HEK293 (cell line): ENCODE data around the gene PKHD1.

ENCODE experiments used
- CTCF ChIA-PET: fragments of 350-600 bp; formaldehyde crosslinking; extraction: SDS; loops from one replicate; lab custom pipeline; 2021; ENCODE audit warnings: antibody characterized with exemption; lab: Yijun Ruan, JAX
- POLR2A ChIA-PET: fragments of 300-600 bp; formaldehyde crosslinking; extraction: SDS; loops from one replicate; lab custom pipeline; 2020; ENCODE audit warnings: antibody characterized with exemption, inconsistent platforms; lab: Yijun Ruan, JAX
- H3K27ac ChIP-seq: fragments of 200-500 bp; sonication (Bioruptor generic); 2 replicates; pipeline ENCODE4 v1.5.1; 2014; ENCODE audit warnings: low read depth, low read length, control low read depth, inconsistent platforms; ENCODE audit errors: extremely low read depth
- H3K36me3 ChIP-seq, 2 experiments: fragments of 200-500 bp in 1 of 2; sonication (Bioruptor generic) in 1 of 2; 1 replicate in 1 of 2; 2 replicates in 1 of 2; pipeline ENCODE4 v1.5.1; 2014 to 2017; ENCODE audit warnings: inconsistent platforms in 2 of 2, low read length in 2 of 2; ENCODE audit not compliant: control insufficient read depth in 2 of 2, insufficient read depth in 1 of 2
- H3K4me1 ChIP-seq: fragments of 200-500 bp; sonication (Bioruptor generic); 2 replicates; pipeline ENCODE4 v1.5.1; 2014; ENCODE audit warnings: mild to moderate bottlenecking, low read length, inconsistent platforms; ENCODE audit not compliant: control insufficient read depth, insufficient read depth
- H3K4me3 ChIP-seq: 2 replicates; pipeline ENCODE4 v1.5.1; 2011; ENCODE audit warnings: low read depth, mild to moderate bottlenecking, control low read depth, low read length, moderate library complexity
- H3K9me3 ChIP-seq: fragments of 200-500 bp; sonication (Bioruptor generic); 2 replicates; pipeline ENCODE4 v1.5.1; 2014; ENCODE audit warnings: low read depth, low read length, inconsistent platforms; ENCODE audit not compliant: control insufficient read depth, insufficient read depth
- EGR2 ChIP-seq: fragments of 450-650 bp; formaldehyde crosslinking; IDR thresholded peaks from 2 replicates; pipeline ENCODE4 v1.5.1; 2016; ENCODE audit warnings: low read depth, missing biosample characterization, missing genetic modification characterization
- GLIS2 ChIP-seq: fragments of 450-650 bp; formaldehyde crosslinking; IDR thresholded peaks from 2 replicates; pipeline ENCODE4 v1.5.1; 2016; ENCODE audit warnings: missing biosample characterization, missing genetic modification characterization
- KLF7 ChIP-seq: fragments of 450-650 bp; formaldehyde crosslinking; IDR thresholded peaks from 2 replicates; pipeline ENCODE4 v1.5.1; 2016; ENCODE audit warnings: missing biosample characterization, missing genetic modification characterization, borderline replicate concordance
- SALL2 ChIP-seq: fragments of 450-650 bp; formaldehyde crosslinking; IDR thresholded peaks from 2 replicates; pipeline ENCODE4 v1.5.0; 2017; ENCODE audit warnings: missing biosample characterization, mild to moderate bottlenecking, missing genetic modification characterization, borderline replicate concordance
- SP2 ChIP-seq: fragments of 450-650 bp; formaldehyde crosslinking; IDR thresholded peaks from 2 replicates; pipeline ENCODE4 v1.5.1; 2016; ENCODE audit warnings: missing biosample characterization, missing genetic modification characterization
- SP7 ChIP-seq: fragments of 450-650 bp; formaldehyde crosslinking; IDR thresholded peaks from 2 replicates; pipeline ENCODE4 v1.5.1; 2016; ENCODE audit warnings: missing biosample characterization, missing genetic modification characterization
- ZBTB8A ChIP-seq: fragments of 450-650 bp; formaldehyde crosslinking; IDR thresholded peaks from 2 replicates; pipeline ENCODE4 v1.5.1; 2016; ENCODE audit warnings: missing biosample characterization, missing genetic modification characterization
- ZFHX2 ChIP-seq: fragments of 450-650 bp; formaldehyde crosslinking; conservative IDR thresholded peaks from 2 replicates; pipeline ENCODE4 v1.5.1; 2016; ENCODE audit warnings: missing biosample characterization, missing genetic modification characterization
- ZIC2 ChIP-seq: fragments of 450-650 bp; formaldehyde crosslinking; IDR thresholded peaks from 2 replicates; pipeline ENCODE4 v1.5.1; 2016; ENCODE audit warnings: missing biosample characterization, missing genetic modification characterization
- ZNF132 ChIP-seq: fragments of 450-650 bp; formaldehyde crosslinking; IDR thresholded peaks from 2 replicates; pipeline ENCODE4 v1.5.1; 2017; ENCODE audit warnings: missing biosample characterization, missing genetic modification characterization, borderline replicate concordance
- ZNF175 ChIP-seq: fragments of 450-650 bp; formaldehyde crosslinking; IDR thresholded peaks from 2 replicates; pipeline ENCODE4 v1.5.1; 2016; ENCODE audit warnings: missing biosample characterization, missing genetic modification characterization
- ZNF48 ChIP-seq: fragments of 450-650 bp; formaldehyde crosslinking; IDR thresholded peaks from 2 replicates; pipeline ENCODE4 v1.5.1; 2016; ENCODE audit warnings: missing biosample characterization, missing genetic modification characterization
- ZNF560 ChIP-seq: fragments of 450-650 bp; formaldehyde crosslinking; IDR thresholded peaks from 2 replicates; pipeline ENCODE4 v1.5.1; 2017; ENCODE audit warnings: missing biosample characterization, missing genetic modification characterization, borderline replicate concordance
- ZNF654 ChIP-seq: fragments of 450-650 bp; formaldehyde crosslinking; IDR thresholded peaks from 2 replicates; pipeline ENCODE4 v1.5.1; 2016; ENCODE audit warnings: low read depth, missing biosample characterization, missing genetic modification characterization
- ZNF701 ChIP-seq: fragments of 450-650 bp; formaldehyde crosslinking; IDR thresholded peaks from 2 replicates; pipeline ENCODE4 v1.5.1; 2016; ENCODE audit warnings: missing biosample characterization, missing genetic modification characterization
- TF ChIP-seq, protein P1 (sequence below): fragments of 450-650 bp; IDR thresholded peaks from 2 replicates; pipeline ENCODE4 v1.5.1; 2018; ENCODE audit warnings: missing biosample characterization, mild to moderate bottlenecking, missing genetic modification characterization
- TF ChIP-seq, protein P2 (sequence below): fragments of 450-650 bp; formaldehyde crosslinking; conservative IDR thresholded peaks from 2 replicates; pipeline ENCODE4 v1.5.1; 2016; ENCODE audit warnings: low read depth, missing biosample characterization, missing genetic modification characterization
- TF ChIP-seq, protein P3 (sequence below): fragments of 450-650 bp; formaldehyde crosslinking; IDR thresholded peaks from 2 replicates; pipeline ENCODE4 v1.5.1; 2016; ENCODE audit warnings: missing biosample characterization, missing genetic modification characterization

Gene PKHD1

DNA sequence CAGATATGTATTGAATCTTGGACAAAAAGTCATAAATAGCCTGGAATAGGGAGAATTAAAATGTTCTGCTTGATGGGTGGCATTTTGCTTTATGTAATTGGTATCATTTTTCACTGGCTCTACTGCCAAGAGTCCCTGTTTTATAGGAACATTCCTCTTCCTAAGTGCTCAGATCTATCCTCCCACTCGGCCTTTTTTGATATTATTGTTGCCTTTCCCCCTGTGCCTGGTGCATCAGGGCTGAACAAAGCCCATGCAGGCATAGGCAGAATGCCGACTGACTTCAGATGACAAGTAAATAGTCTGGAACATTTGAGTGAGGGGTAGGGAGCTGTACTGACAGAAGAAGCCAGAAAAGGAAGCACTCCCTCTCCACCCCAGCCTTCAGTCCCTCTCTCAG lies 127.0 kb downstream of the PKHD1 start:
- Histone ChIP-seq H3K9me3 (no peaks in the 10 kb centered on the region), H3K36me3 (no peaks in the 10 kb centered on the region), H3K4me3 (no peak overlapping the region), H3K4me1 (no peaks in the 10 kb centered on the region), H3K27ac (no peak overlapping the region)
- no peak for TF ChIP-seq KLF7 (tag by site-specific recombination)
- no peak for TF ChIP-seq EGR2 (tag by site-specific recombination)
- TF ChIP-seq ZNF560 (tag by site-specific recombination), result no peak
- TF ChIP-seq ZIC2 (tag by site-specific recombination), result no peak
- TF ChIP-seq, protein P1, sequence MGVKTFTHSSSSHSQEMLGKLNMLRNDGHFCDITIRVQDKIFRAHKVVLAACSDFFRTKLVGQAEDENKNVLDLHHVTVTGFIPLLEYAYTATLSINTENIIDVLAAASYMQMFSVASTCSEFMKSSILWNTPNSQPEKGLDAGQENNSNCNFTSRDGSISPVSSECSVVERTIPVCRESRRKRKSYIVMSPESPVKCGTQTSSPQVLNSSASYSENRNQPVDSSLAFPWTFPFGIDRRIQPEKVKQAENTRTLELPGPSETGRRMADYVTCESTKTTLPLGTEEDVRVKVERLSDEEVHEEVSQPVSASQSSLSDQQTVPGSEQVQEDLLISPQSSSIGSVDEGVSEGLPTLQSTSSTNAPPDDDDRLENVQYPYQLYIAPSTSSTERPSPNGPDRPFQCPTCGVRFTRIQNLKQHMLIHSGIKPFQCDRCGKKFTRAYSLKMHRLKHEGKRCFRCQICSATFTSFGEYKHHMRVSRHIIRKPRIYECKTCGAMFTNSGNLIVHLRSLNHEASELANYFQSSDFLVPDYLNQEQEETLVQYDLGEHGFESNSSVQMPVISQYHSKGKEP, result no peak
- no peak for TF ChIP-seq SALL2 (tag by site-specific recombination)
- TF ChIP-seq ZNF701 (tag by site-specific recombination), result no peak
- TF ChIP-seq, protein P2, sequence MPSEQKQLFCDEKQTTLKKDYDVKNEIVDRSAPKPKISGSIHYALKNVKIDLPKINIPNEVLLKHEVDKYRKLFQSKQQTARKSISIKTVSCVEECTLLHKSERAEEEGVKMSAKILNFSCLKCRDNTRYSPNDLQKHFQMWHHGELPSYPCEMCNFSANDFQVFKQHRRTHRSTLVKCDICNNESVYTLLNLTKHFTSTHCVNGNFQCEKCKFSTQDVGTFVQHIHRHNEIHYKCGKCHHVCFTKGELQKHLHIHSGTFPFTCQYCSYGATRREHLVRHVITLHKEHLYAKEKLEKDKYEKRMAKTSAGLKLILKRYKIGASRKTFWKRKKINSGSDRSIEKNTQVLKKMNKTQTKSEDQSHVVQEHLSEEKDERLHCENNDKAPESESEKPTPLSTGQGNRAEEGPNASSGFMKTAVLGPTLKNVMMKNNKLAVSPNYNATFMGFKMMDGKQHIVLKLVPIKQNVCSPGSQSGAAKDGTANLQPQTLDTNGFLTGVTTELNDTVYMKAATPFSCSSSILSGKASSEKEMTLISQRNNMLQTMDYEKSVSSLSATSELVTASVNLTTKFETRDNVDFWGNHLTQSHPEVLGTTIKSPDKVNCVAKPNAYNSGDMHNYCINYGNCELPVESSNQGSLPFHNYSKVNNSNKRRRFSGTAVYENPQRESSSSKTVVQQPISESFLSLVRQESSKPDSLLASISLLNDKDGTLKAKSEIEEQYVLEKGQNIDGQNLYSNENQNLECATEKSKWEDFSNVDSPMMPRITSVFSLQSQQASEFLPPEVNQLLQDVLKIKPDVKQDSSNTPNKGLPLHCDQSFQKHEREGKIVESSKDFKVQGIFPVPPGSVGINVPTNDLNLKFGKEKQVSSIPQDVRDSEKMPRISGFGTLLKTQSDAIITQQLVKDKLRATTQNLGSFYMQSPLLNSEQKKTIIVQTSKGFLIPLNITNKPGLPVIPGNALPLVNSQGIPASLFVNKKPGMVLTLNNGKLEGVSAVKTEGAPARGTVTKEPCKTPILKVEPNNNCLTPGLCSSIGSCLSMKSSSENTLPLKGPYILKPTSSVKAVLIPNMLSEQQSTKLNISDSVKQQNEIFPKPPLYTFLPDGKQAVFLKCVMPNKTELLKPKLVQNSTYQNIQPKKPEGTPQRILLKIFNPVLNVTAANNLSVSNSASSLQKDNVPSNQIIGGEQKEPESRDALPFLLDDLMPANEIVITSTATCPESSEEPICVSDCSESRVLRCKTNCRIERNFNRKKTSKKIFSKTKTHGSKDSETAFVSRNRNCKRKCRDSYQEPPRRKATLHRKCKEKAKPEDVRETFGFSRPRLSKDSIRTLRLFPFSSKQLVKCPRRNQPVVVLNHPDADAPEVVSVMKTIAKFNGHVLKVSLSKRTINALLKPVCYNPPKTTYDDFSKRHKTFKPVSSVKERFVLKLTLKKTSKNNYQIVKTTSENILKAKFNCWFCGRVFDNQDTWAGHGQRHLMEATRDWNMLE (tag by site-specific recombination), result no peak
- no peak for TF ChIP-seq ZNF48 (tag by site-specific recombination)
- TF ChIP-seq ZBTB8A (tag by site-specific recombination), result no peak
- TF ChIP-seq ZNF132 (tag by site-specific recombination), result no peak
- TF ChIP-seq ZNF175 (tag by site-specific recombination), result no peak
- TF ChIP-seq ZFHX2 (tag by site-specific recombination), result no peak
- no peak for TF ChIP-seq SP7 (tag by site-specific recombination)
- ChIA-PET CTCF (interaction anchor here (0.6 to 3.7 kb wide), 28 partner anchors 8 to 1677 kb away, joined by 3 to 33 read pairs (median 4); no protein-coding TSS in a partner anchor), POLR2A (no interaction called here)

DNA sequence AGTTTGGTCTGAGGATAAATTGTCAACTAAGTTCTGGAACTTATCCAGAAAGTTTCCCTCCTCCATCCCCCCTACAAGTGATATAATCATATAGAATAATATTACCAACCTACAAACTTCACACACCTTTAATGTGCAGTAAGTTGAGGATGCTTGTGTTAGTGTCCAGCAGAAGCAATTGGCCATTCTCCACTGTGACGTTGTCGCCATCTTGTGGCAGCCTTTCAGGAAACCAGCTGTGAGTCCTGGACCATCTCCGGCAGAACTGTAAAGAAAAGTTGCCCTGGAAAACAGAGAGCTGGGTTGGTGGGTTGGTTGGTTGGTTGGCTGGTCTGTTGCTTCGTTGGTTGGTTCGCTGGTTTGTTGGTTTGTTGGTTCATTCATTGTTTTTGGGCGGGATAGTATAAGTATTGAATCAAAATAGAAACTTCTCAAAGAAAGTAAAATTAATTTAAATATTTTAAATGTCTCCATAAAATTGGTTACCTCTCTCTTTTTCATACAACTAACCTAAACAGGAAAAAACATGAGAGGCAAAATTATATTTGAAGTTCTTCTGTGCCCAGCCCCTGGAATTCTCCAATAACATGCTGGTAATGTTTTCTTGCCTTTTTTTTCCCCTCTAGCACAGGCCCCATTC lies 127.5 kb downstream of the PKHD1 start:
- POLR2A ChIA-PET, result no interaction called here
- H3K27ac ChIP-seq, result no peak overlapping the region
- no peak for TF ChIP-seq SP2
- TF ChIP-seq ZNF654 (tag by site-specific recombination), result peak; percentile 87
- TF ChIP-seq, protein P3, sequence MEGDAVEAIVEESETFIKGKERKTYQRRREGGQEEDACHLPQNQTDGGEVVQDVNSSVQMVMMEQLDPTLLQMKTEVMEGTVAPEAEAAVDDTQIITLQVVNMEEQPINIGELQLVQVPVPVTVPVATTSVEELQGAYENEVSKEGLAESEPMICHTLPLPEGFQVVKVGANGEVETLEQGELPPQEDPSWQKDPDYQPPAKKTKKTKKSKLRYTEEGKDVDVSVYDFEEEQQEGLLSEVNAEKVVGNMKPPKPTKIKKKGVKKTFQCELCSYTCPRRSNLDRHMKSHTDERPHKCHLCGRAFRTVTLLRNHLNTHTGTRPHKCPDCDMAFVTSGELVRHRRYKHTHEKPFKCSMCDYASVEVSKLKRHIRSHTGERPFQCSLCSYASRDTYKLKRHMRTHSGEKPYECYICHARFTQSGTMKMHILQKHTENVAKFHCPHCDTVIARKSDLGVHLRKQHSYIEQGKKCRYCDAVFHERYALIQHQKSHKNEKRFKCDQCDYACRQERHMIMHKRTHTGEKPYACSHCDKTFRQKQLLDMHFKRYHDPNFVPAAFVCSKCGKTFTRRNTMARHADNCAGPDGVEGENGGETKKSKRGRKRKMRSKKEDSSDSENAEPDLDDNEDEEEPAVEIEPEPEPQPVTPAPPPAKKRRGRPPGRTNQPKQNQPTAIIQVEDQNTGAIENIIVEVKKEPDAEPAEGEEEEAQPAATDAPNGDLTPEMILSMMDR (tag by site-specific recombination), result peak; percentile 45
- TF ChIP-seq GLIS2 (tag by site-specific recombination), result no peak
- TF ChIP-seq, all 188 proteins: peak for 2

More for the DNA sequence above, 127.5 kb downstream of the PKHD1 start:
- Histone ChIP-seq H3K4me3 (no peak overlapping the region), H3K36me3 (no peaks in the 10 kb centered on the region), H3K9me3 (no peaks in the 10 kb centered on the region), H3K4me1 (no peaks in the 10 kb centered on the region)
- CTCF ChIA-PET, result interaction anchor here (0.6 to 3.7 kb wide), 31 partner anchors 8 to 1676 kb away, joined by 3 to 33 read pairs (median 5); no protein-coding TSS in a partner anchor
